ENCODE measurements around the gene ADAP2. TPM values are rescaled to one million over a fixed set of nuclear protein-coding genes. Genes with fewer than 3 reads are reported as not detected.

ADAP2 gene
- polyA plus RNA-seq, 3 donors = 36.1 to 142 (median 39.8) TPM

DNA sequence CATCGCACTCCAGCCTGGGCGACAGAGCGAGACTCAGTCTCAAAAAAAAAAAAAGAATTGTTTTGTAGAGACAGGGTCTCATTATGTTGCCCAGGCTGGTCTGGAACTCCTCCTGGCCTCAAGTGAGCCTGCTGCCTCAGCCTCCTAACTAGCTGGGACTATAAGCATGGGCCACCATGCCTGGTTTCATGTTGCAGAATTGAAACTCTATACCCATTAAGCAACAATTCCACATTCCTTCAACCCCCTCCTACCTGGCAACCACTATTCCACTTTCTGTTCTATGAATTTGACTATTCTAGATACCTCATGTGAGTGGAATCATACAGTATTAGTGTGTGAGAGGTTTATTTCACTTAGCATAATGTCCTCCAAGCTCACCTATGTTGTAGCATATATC lies 73.6 kb downstream of the ADAP2 start:
- intact Hi-C loops (cut with micrococcal nuclease) = no loop called here

DNA sequence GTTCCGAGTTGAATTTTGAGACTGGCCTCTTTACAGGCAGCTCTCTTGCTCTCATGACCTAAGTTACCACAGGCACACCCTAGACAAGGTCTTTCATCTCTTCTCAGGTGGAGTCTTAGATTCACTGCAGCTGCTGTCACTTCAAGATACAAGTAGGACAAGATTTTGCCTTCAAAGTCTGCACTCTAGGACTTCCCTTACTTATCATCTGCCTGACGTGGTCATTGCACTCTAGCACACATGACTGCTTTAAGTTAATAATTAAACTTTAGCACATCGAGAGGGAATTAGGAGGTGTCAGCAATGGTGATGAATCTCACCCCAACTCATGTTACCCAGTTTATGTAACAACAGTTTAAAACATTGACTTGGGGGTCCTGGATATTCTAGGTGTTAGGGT lies 74.7 kb downstream of the ADAP2 start:
- H3K4me1 Mint-ChIP-seq = no peaks in the 10 kb centered on the region
- intact Hi-C loops (cut with micrococcal nuclease) = no loop called here
- Histone ChIP-seq H2AFZ (ENCODE audit: insufficient read depth, low read depth, low read length, poor library complexity, severe bottlenecking) (no peak overlapping the region), H3K27ac (ENCODE audit: low read depth in 1 of 2, low read length in 2 of 2) (peak overlapping the region in 1 of 2 donors; percentile 31), H3K27me3 (ENCODE audit: control insufficient read depth in 2 of 2, insufficient read depth in 2 of 2, low read length in 2 of 2) (no peaks in the 10 kb centered on the region), H3K36me3 (replicated peaks in 1 of 2; ENCODE audit: control insufficient read depth in 1 of 2, insufficient read depth in 2 of 2, low read length in 2 of 2) (peaks cover 80 to 97% of the 10 kb centered on the region in 2 donors), H3K79me2 (ENCODE audit: insufficient read depth, low read length) (peaks cover 8% of the 10 kb centered on the region), H3K4me1 (ENCODE audit: control insufficient read depth in 1 of 2, insufficient read depth in 2 of 2, low read length in 2 of 2) (no peaks in the 10 kb centered on the region), H4K20me1 (ENCODE audit: insufficient read depth, low read length) (peaks cover 37% of the 10 kb centered on the region), H3K4me3 (replicated peaks in 1 of 3; ENCODE audit: low read depth in 2 of 3, low read length in 3 of 3) (no peak overlapping the region), H3K4me2 (replicated peaks; ENCODE audit: extremely low read depth, low read length, poor library complexity, severe bottlenecking) (no peak overlapping the region), H3K9me3 (replicated peaks in 1 of 2; ENCODE audit: control insufficient read depth in 1 of 2, insufficient read depth in 1 of 2, low read length in 2 of 2) (no peaks in the 10 kb centered on the region), H3K9ac (ENCODE audit: insufficient read depth, low read length, poor library complexity, severe bottlenecking) (no peak overlapping the region)
- no peaks in the 10 kb centered on the region for H3K27me3 Mint-ChIP-seq (ENCODE audit: low read depth in 3 of 3)
- WGBS (ENCODE audit: insufficient coverage) = 100% methylated on average over 1 of the region's 3 CpGs
- H3K36me3 Mint-ChIP-seq = peaks cover 65 to 92% of the 10 kb centered on the region in 2 donors
- no peaks in the 10 kb centered on the region for H3K9me3 Mint-ChIP-seq
- TF ChIP-seq, protein P1, sequence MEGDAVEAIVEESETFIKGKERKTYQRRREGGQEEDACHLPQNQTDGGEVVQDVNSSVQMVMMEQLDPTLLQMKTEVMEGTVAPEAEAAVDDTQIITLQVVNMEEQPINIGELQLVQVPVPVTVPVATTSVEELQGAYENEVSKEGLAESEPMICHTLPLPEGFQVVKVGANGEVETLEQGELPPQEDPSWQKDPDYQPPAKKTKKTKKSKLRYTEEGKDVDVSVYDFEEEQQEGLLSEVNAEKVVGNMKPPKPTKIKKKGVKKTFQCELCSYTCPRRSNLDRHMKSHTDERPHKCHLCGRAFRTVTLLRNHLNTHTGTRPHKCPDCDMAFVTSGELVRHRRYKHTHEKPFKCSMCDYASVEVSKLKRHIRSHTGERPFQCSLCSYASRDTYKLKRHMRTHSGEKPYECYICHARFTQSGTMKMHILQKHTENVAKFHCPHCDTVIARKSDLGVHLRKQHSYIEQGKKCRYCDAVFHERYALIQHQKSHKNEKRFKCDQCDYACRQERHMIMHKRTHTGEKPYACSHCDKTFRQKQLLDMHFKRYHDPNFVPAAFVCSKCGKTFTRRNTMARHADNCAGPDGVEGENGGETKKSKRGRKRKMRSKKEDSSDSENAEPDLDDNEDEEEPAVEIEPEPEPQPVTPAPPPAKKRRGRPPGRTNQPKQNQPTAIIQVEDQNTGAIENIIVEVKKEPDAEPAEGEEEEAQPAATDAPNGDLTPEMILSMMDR (IDR thresholded peaks at IDR 0.05) = no peak
- no peak overlapping the region for H3K4me3 Mint-ChIP-seq
- peak overlapping the region in 1 of 7 donors; percentile 32 for H3K27ac Mint-ChIP-seq
- no peak for DNase-seq

More for the DNA sequence above, 73.6 kb downstream of the ADAP2 start:
- H3K27me3 Mint-ChIP-seq (ENCODE audit: low read depth in 3 of 3) = no peaks in the 10 kb centered on the region
- Histone ChIP-seq H3K27ac (ENCODE audit: low read depth in 1 of 2, low read length in 2 of 2) (no peak overlapping the region), H3K27me3 (ENCODE audit: control insufficient read depth in 2 of 2, insufficient read depth in 2 of 2, low read length in 2 of 2) (no peaks in the 10 kb centered on the region), H3K9me3 (replicated peaks in 1 of 2; ENCODE audit: control insufficient read depth in 1 of 2, insufficient read depth in 1 of 2, low read length in 2 of 2) (no peaks in the 10 kb centered on the region), H3K9ac (ENCODE audit: insufficient read depth, low read length, poor library complexity, severe bottlenecking) (no peak overlapping the region), H3K79me2 (ENCODE audit: insufficient read depth, low read length) (peaks cover 8% of the 10 kb centered on the region), H3K36me3 (replicated peaks in 1 of 2; ENCODE audit: control insufficient read depth in 1 of 2, insufficient read depth in 2 of 2, low read length in 2 of 2) (peaks cover 79 to 98% of the 10 kb centered on the region in 2 donors), H4K20me1 (ENCODE audit: insufficient read depth, low read length) (peaks cover 49% of the 10 kb centered on the region), H3K4me1 (ENCODE audit: control insufficient read depth in 1 of 2, insufficient read depth in 2 of 2, low read length in 2 of 2) (no peaks in the 10 kb centered on the region), H2AFZ (ENCODE audit: insufficient read depth, low read depth, low read length, poor library complexity, severe bottlenecking) (no peak overlapping the region), H3K4me3 (replicated peaks in 1 of 3; ENCODE audit: low read depth in 2 of 3, low read length in 3 of 3) (no peak overlapping the region), H3K4me2 (replicated peaks; ENCODE audit: extremely low read depth, low read length, poor library complexity, severe bottlenecking) (no peak overlapping the region)
- no peaks in the 10 kb centered on the region for H3K9me3 Mint-ChIP-seq
- no peak for DNase-seq
- no peak overlapping the region for H3K27ac Mint-ChIP-seq
- no peaks in the 10 kb centered on the region for H3K4me1 Mint-ChIP-seq
- no peak overlapping the region for H3K4me3 Mint-ChIP-seq
- no CpG with 5 or more reads among the region's 3 CpGs for WGBS (ENCODE audit: insufficient coverage)
- H3K36me3 Mint-ChIP-seq = peaks cover 69 to 94% of the 10 kb centered on the region in 2 donors
- TF ChIP-seq, protein P1 (IDR thresholded peaks at IDR 0.05) = no peak

Measured in CD14-positive monocyte (primary cell).